Skeletal muscle tissue (tissue), 4 donors: Measurements from ENCODE around the gene AFAP1. TPM values are rescaled to one million over a fixed set of nuclear protein-coding genes. Genes with fewer than 3 reads are reported as not detected.

Experiments
- H3K27ac ChIP-seq: one replicate; pipeline ENCODE4 v1.7.0; 2013; ENCODE audit warnings: mild to moderate bottlenecking, low read depth, low read length, inconsistent platforms
- H3K27me3 ChIP-seq, 3 donors: one replicate each; pipeline ENCODE4 v1.7.0; 2013; ENCODE audit warnings: low read length in 3 of 3; ENCODE audit not compliant: control insufficient read depth in 3 of 3, insufficient read depth in 3 of 3
- H3K36me3 ChIP-seq, 3 donors: one replicate each; pipeline ENCODE4 v1.7.0; 2013; ENCODE audit warnings: low read length in 3 of 3; ENCODE audit not compliant: control insufficient read depth in 3 of 3, insufficient read depth in 3 of 3
- H3K4me1 ChIP-seq, 3 donors: one replicate each; pipeline ENCODE4 v1.7.0; 2013; ENCODE audit warnings: low read length in 3 of 3, mild to moderate bottlenecking in 3 of 3; ENCODE audit not compliant: control insufficient read depth in 3 of 3, insufficient read depth in 3 of 3
- H3K4me3 ChIP-seq, 3 donors: one replicate each; pipeline ENCODE4 v1.7.0; 2013; ENCODE audit warnings: low read length in 3 of 3
- H3K9ac ChIP-seq, 3 donors: one replicate each; pipeline ENCODE4 v1.7.0; 2013; ENCODE audit warnings: low read length in 3 of 3, mild to moderate bottlenecking in 3 of 3, moderate library complexity in 2 of 3, low read depth in 1 of 3
- H3K9me3 ChIP-seq, 3 donors: one replicate each; pipeline ENCODE4 v1.7.0; 2013; ENCODE audit warnings: low read length in 3 of 3; ENCODE audit not compliant: control insufficient read depth in 3 of 3
- total RNA-seq: library from RNA; depleted of rRNA; stranded (reverse); fragments of >200 nt; gene quantifications from one replicate; pipeline ENCODE4 v1.2.3, GENCODE V29; 2014
- donor health status: Osteomylitis.

AFAP1 gene
- total RNA-seq, 1 donor from 2014 or later, result 29.2 TPM

DNA sequence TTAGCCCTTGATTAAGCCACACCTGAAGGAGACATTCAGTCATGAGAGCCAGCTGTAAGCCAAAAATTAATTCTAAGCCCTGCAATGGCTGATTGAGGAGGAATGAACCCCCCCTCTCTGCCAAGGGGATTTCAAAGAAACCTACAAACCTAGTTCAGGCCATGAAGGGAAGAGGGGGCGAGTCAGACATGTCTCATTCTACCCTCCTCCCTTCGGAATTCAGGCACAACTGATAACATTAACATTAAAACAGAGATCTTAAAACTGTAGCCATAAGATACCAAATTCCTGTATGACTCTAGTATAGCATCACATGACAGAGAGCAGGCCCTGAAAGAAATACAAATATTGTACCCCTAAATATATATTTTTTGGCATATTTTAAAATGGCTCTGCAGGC lies 40.4 kb upstream of the AFAP1 start:
- H3K36me3 ChIP-seq, result peaks cover 32 to 56% (median 40%) of the 10 kb centered on the region in 3 donors
- no peaks in the 10 kb centered on the region for H3K27me3 ChIP-seq
- H3K27ac ChIP-seq, result no peak overlapping the region
- no peak overlapping the region for H3K9ac ChIP-seq
- H3K4me3 ChIP-seq, result no peak overlapping the region
- peaks cover 0 to 13% (median 5%) of the 10 kb centered on the region in 3 donors for H3K4me1 ChIP-seq
- no peaks in the 10 kb centered on the region for H3K9me3 ChIP-seq

DNA sequence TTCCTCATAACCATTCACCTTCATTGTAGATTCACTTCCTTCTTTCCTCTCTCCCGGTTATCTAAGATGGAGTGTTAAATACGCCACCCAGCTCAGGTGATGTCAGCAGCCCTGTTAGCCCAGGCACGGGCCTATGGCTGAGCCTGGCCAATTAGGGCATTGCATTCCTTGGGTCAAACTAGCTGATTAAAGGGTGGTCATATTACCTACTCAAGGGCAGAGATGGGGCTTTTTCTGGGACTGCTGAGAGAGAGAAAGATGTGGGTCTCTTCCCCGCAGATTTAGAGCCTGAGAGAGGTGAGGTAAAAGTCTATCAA lies 39.9 kb upstream of the AFAP1 start:
- H3K27ac ChIP-seq, result no peak overlapping the region
- H3K4me1 ChIP-seq, result peaks cover 0 to 13% (median 5%) of the 10 kb centered on the region in 3 donors
- no peaks in the 10 kb centered on the region for H3K9me3 ChIP-seq
- H3K4me3 ChIP-seq, result no peak overlapping the region
- H3K27me3 ChIP-seq, result no peaks in the 10 kb centered on the region
- H3K36me3 ChIP-seq, result peaks cover 32 to 53% (median 38%) of the 10 kb centered on the region in 3 donors
- H3K9ac ChIP-seq, result no peak overlapping the region

DNA sequence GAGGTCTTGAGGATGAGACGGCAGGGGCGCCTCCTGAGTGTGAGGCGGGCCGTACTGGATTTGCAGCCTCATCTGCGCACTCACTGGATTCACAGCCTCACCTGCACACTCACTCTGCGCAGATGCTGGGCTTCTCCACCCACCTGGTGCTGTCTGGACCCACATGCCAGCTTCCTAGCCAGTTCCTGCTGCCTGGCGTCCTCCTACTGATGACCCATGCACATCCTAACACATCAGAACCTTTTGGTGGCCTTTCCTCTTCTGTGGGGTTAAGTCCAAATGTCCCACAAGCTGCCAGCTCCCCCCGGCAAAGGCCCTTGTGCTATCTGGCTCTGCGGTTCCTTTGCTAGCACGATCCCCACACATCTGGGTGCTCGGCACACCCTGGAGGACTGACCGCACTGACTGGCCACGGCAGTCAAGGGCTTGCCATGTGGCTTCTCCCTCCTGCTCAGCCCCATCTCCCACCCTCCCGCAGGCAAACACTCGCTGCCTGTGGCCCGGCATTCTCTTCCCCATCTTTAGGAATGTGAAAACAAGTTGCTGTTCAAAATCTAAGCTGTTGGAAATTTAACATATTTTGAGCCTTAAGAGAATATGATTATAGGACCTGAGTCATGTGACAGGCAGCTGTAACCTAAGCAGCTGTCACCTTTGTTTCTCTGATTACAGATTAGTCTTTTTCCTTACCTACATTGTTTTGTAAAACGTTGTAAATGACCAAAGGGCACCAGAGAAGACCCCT lies 39.4 kb upstream of the AFAP1 start:
- Histone ChIP-seq H3K4me3 (no peak overlapping the region), H3K27me3 (no peaks in the 10 kb centered on the region), H3K36me3 (peaks cover 32 to 48% (median 33%) of the 10 kb centered on the region in 3 donors), H3K4me1 (peaks cover 0 to 13% (median 5%) of the 10 kb centered on the region in 3 donors), H3K27ac (no peak overlapping the region), H3K9ac (no peak overlapping the region), H3K9me3 (no peaks in the 10 kb centered on the region)

DNA sequence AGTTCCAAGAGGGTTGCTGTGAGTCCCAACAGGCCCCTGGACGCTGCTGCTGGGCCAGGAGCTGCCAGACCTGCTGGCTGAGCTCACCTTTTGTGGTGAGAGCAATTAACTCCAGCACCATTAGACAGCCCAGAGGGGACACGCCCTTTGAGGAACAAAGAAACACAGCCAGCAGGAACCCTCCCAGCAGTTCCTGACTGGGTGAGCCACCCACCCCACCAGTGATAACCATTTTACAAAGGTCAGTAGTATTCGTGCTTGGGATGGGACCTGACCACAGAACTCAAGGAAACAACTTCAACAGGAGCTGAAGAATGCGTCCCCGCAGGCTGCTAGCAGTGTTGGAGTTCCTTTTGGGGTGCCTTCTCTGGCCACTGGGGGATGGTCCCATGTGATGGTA lies 38.8 kb upstream of the AFAP1 start:
- Histone ChIP-seq H3K36me3 (peaks cover 28 to 44% (median 32%) of the 10 kb centered on the region in 3 donors), H3K4me3 (no peak overlapping the region), H3K4me1 (peaks cover 0 to 16% (median 5%) of the 10 kb centered on the region in 3 donors), H3K27me3 (no peaks in the 10 kb centered on the region), H3K9ac (no peak overlapping the region), H3K27ac (no peak overlapping the region), H3K9me3 (no peaks in the 10 kb centered on the region)

DNA sequence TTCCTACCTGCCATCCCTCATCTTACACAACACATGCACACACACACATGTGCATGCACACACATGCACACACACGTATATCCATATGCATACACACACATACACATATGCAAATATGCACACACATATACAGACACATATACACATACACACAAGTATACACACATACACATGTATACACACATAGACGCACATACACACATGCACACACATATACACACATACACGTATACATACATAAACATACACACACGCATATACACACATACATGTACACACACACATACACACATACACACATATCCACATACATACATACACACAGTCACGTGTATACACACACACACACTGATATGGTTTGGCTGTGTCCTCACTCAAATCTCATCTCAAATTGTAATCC lies 37.0 kb upstream of the AFAP1 start:
- Histone ChIP-seq H3K27ac (no peak overlapping the region), H3K36me3 (peaks cover 18 to 37% (median 26%) of the 10 kb centered on the region in 3 donors), H3K27me3 (no peaks in the 10 kb centered on the region), H3K4me1 (peaks cover 1 to 16% (median 14%) of the 10 kb centered on the region in 3 donors), H3K9me3 (no peaks in the 10 kb centered on the region), H3K9ac (no peak overlapping the region), H3K4me3 (no peak overlapping the region)

DNA sequence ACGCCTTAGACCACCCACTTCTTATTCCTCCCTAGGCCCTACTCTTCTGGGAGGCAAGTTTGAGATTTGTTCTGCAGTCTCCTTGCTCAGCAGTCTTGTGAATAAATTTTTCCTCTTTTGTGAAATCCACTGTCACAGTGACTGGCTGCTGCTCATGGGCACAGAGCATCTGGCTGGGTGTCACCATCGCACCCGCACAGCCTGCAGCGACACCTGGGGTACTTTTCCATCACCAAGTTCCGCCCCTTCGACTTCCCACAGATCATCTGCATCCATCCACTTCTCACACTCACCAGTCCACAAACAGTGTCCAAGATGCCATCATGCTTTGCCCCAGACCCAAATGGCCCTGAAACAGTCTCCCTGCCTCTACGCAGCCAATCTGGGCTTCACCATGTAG lies 36.4 kb upstream of the AFAP1 start:
- H3K27me3 ChIP-seq, result no peaks in the 10 kb centered on the region
- H3K27ac ChIP-seq, result no peak overlapping the region
- H3K9ac ChIP-seq, result no peak overlapping the region
- peaks cover 6 to 22% (median 14%) of the 10 kb centered on the region in 3 donors for H3K4me1 ChIP-seq
- H3K4me3 ChIP-seq, result no peak overlapping the region
- H3K9me3 ChIP-seq, result no peaks in the 10 kb centered on the region
- peaks cover 16 to 34% (median 25%) of the 10 kb centered on the region in 3 donors for H3K36me3 ChIP-seq

DNA sequence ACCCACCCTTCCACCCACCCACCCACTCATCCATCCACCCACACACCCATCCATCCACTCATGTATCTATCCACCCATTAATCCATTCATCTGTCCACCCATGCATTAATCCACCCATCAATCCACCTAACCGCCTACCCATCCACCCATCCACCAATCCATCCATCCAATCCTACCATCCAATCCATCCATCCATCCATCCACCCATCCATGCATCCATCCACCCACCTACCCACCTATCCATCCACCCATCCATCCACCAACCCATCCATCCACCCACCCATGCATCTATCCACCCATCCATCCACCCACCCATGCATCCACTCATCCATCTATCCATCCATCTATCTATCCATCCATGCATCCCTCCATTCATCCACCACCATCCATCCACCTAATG lies 34.8 kb upstream of the AFAP1 start:
- Histone ChIP-seq H3K36me3 (peaks cover 12 to 30% (median 25%) of the 10 kb centered on the region in 3 donors), H3K27ac (no peak overlapping the region), H3K27me3 (no peaks in the 10 kb centered on the region), H3K9me3 (no peaks in the 10 kb centered on the region), H3K4me1 (peaks cover 14 to 36% (median 28%) of the 10 kb centered on the region in 3 donors), H3K4me3 (no peak overlapping the region), H3K9ac (no peak overlapping the region)

DNA sequence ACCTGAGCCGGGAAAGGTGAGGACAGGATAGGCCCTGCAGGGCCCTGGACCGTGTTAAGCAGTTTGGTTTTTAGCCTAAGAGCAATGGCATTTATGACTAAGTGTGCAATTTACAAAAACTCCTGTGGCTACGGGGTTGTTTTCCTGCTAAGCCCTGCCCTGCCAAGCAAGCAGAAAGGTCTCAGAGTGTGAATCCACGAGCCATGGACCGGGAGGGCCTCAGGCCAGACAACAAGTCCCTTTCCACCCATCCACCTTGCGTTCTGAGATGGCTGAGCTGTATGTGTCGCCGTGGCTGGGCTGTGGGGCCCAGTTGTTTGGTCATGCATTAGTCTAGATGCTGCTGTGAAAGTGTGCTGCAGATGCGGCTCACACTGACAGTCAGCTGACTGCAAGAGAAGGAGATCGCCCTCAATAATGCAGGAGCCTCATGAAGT lies 33.9 kb upstream of the AFAP1 start:
- Histone ChIP-seq H3K27ac (no peak overlapping the region), H3K4me3 (no peak overlapping the region), H3K9ac (no peak overlapping the region), H3K36me3 (peaks cover 6 to 28% (median 18%) of the 10 kb centered on the region in 3 donors), H3K9me3 (no peaks in the 10 kb centered on the region), H3K27me3 (no peaks in the 10 kb centered on the region), H3K4me1 (peaks cover 16 to 40% (median 27%) of the 10 kb centered on the region in 3 donors)

DNA sequence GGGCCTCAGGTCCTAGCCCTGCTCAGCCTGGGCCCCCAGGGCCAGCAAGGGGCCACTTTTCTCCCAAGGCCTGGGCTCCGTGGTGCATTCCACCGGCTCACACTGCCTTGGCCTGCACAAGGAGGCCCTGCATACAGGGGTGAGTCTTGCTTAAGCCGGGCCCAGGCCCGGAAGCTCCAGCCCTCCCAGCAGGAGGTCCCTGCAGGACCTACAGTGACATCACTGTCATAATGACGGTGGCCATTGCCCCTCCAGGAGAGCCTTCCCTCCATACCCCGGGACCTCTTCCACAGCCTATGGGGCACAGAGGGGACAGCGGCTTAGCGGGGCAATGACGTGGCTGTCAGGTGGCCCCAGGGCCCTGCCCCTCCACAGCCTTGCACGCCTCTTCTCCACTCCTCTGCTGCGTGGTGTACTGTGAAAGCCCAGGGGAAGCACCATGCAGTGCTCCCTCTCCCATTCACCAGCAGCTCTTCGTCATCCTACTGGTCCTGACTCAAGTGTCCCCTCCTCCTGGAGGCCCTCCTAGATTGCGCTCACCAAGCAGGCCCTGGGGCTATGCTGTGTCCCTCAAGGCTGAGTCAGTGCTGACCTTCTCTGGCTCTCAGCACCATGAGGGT lies 32.3 kb upstream of the AFAP1 start:
- H3K36me3 ChIP-seq, result peaks cover 6 to 37% (median 23%) of the 10 kb centered on the region in 3 donors
- peaks cover 27 to 53% (median 30%) of the 10 kb centered on the region in 3 donors for H3K4me1 ChIP-seq
- H3K27me3 ChIP-seq, result no peaks in the 10 kb centered on the region
- no peaks in the 10 kb centered on the region for H3K9me3 ChIP-seq
- H3K27ac ChIP-seq, result no peak overlapping the region
- no peak overlapping the region for H3K9ac ChIP-seq
- H3K4me3 ChIP-seq, result no peak overlapping the region

DNA sequence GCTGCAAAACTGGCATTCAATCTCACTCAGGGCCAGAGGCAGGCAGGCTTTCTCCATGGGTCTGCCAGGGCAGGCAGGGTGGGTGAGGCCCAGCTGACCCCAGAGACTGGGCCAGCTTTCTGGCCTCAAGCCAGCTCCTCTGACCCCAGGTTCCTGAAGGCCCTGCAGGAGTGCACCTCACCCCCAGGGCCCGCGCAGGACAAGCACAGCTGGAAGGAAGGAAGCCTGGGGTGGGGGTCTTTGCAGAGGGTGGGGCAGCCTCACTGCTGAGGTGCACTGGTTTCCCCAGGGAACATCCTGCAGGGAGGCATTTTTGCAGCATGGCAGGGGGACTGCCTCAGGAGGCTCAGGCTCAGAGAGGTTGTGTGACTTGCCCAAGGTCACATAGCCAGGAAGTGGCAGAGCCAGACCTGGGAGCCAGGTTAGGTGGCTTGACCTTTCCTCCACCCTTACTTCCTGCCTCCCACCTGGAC lies 31.5 kb upstream of the AFAP1 start:
- Histone ChIP-seq H3K4me1 (peaks cover 27 to 57% (median 30%) of the 10 kb centered on the region in 3 donors), H3K9ac (no peak overlapping the region), H3K36me3 (peaks cover 8 to 31% (median 25%) of the 10 kb centered on the region in 3 donors), H3K27ac (no peak overlapping the region), H3K9me3 (no peaks in the 10 kb centered on the region), H3K4me3 (no peak overlapping the region), H3K27me3 (no peaks in the 10 kb centered on the region)
